Endothelial cell of umbilical vein (primary cell): ENCODE data around the gene ALDH1A2. TPM values are rescaled to one million over a fixed set of nuclear protein-coding genes. Genes with fewer than 3 reads are reported as not detected.

Experiments used
- BruUV-seq: library from RNA; stranded (reverse); fragments of 400-500 nt; replicated peaks from 2 replicates; lab custom pipeline; 2021; lab: Mats Ljungman, UMichigan
- CTCF ChIA-PET: fragments of 300-600, 350-600 bp; sonication (Branson Sonifier 250); formaldehyde crosslinking; loops from one replicate; lab custom pipeline; 2021; ENCODE audit warnings: antibody characterized with exemption, inconsistent platforms; lab: Charles Lee
- POLR2A ChIA-PET: fragments of 300-600, 350-600 bp; sonication (Branson Sonifier 250); formaldehyde crosslinking; loops from one replicate; lab custom pipeline; 2021; ENCODE audit warnings: antibody characterized with exemption, inconsistent platforms; lab: Charles Lee
- DNase-seq: peaks from one replicate; pipeline ENCODE4 v3.0.0-alpha.2; 2011; ENCODE audit warnings: low read depth, low spot score
- FAIRE-seq: peaks from 2 replicates; lab custom pipeline; 2011; peaks lifted over from hg19 to GRCh38; lab: Jason Lieb, UNC
- H2AFZ ChIP-seq: 2 replicates; pipeline ENCODE4 v1.6.0; 2012; ENCODE audit warnings: low read depth, low read length, control low read depth, inconsistent platforms
- H3K27ac ChIP-seq: 2 replicates; pipeline ENCODE4 v1.5.1; 2011; ENCODE audit warnings: low read depth, mild to moderate bottlenecking, control low read depth, low read length, moderate library complexity; ENCODE audit not compliant: insufficient read depth
- H3K27me3 ChIP-seq, 2 experiments: 2 replicates each; pipeline versions ENCODE4 v1.6.0 to v1.6.1; 2011; ENCODE audit warnings: low read length in 2 of 2, mixed read lengths in 1 of 2; ENCODE audit not compliant: control insufficient read depth in 2 of 2, insufficient read depth in 2 of 2
- H3K36me3 ChIP-seq, 2 experiments: 2 replicates in 1 of 2; 3 replicates in 1 of 2; pipeline ENCODE4 v1.5.1; 2011; ENCODE audit warnings: low read length in 2 of 2, mild to moderate bottlenecking in 1 of 2, moderate library complexity in 1 of 2; ENCODE audit not compliant: control insufficient read depth in 2 of 2, insufficient read depth in 2 of 2; ENCODE audit errors: extremely low read depth in 1 of 2
- H3K4me1 ChIP-seq: 3 replicates; pipeline ENCODE4 v1.5.1; 2011; ENCODE audit warnings: mild to moderate bottlenecking, low read length; ENCODE audit not compliant: control insufficient read depth, insufficient read depth; ENCODE audit errors: extremely low read depth
- H3K4me2 ChIP-seq: 2 replicates; pipeline ENCODE4 v1.6.1; 2011; ENCODE audit warnings: low read length, control low read depth, mixed read lengths; ENCODE audit not compliant: insufficient read depth
- H3K4me3 ChIP-seq, 3 experiments: fragments of 200-600 bp in 1 of 3; sonication (generic), shearing (Covaris generic) in 1 of 3; replicated peaks in 1 of 3; 2 replicates each; pipeline ENCODE4 v1.5.1; 2011 to 2016; ENCODE audit warnings: control low read depth in 3 of 3, low read length in 3 of 3, mild to moderate bottlenecking in 2 of 3, inconsistent platforms in 1 of 3, low read depth in 1 of 3, moderate library complexity in 1 of 3; ENCODE audit not compliant: insufficient read depth in 1 of 3
- H3K79me2 ChIP-seq: 2 replicates; pipeline ENCODE4 v1.6.0; 2012; ENCODE audit warnings: low read length, inconsistent platforms; ENCODE audit not compliant: control insufficient read depth, insufficient read depth
- H3K9ac ChIP-seq: replicated peaks from 2 replicates; pipeline ENCODE3; 2011; ENCODE audit warnings: low read length, control low read depth; ENCODE audit not compliant: insufficient read depth; ENCODE audit errors: extremely low read depth
- H3K9me1 ChIP-seq: replicated peaks from 3 replicates; pipeline ENCODE4 v1.6.0; 2011; ENCODE audit warnings: mild to moderate bottlenecking, low read length; ENCODE audit not compliant: control insufficient read depth, insufficient read depth; ENCODE audit errors: extremely low read depth
- H3K9me3 ChIP-seq: replicated peaks from 2 replicates; pipeline ENCODE4 v1.5.1; 2012; ENCODE audit warnings: low read length, inconsistent platforms; ENCODE audit not compliant: control insufficient read depth, insufficient read depth
- H4K20me1 ChIP-seq: replicated peaks from 2 replicates; pipeline ENCODE3; 2011; ENCODE audit warnings: mild to moderate bottlenecking, low read length; ENCODE audit not compliant: control insufficient read depth, insufficient read depth; ENCODE audit errors: extremely low read depth
- CTCF ChIP-seq, 2 donors: IDR thresholded peaks; 1 replicate in 1 of 2; 2 replicates in 1 of 2; pipeline ENCODE4 v1.5.1; 2011; ENCODE audit warnings: low read length in 2 of 2, mild to moderate bottlenecking in 2 of 2, moderate library complexity in 2 of 2, control low read depth in 1 of 2, inconsistent platforms in 1 of 2, low read depth in 1 of 2; ENCODE audit not compliant: insufficient read depth in 1 of 2; ENCODE audit errors: extremely low read depth in 1 of 2
- FOS ChIP-seq: IDR thresholded peaks from 2 replicates; pipeline ENCODE4 v1.6.1; 2011; ENCODE audit warnings: mild to moderate bottlenecking, low read length, moderate library complexity, borderline replicate concordance; ENCODE audit not compliant: insufficient read depth
- GATA2 ChIP-seq: IDR thresholded peaks from 2 replicates; pipeline ENCODE4 v1.7.0; 2011; ENCODE audit warnings: low read depth, mild to moderate bottlenecking, moderate library complexity, mixed read lengths, low read length; ENCODE audit not compliant: insufficient read length, insufficient read depth
- JUN ChIP-seq: IDR thresholded peaks from 2 replicates; pipeline ENCODE4 v1.6.1; 2011; ENCODE audit warnings: borderline replicate concordance, low read depth; ENCODE audit not compliant: insufficient read length, insufficient read depth
- MYC ChIP-seq: IDR thresholded peaks from one replicate; pipeline ENCODE4 v1.6.1; 2011; ENCODE audit warnings: mild to moderate bottlenecking, low read depth, low read length
- POLR2A ChIP-seq: IDR thresholded peaks from 2 replicates; pipeline ENCODE4 v1.6.1; 2012; ENCODE audit warnings: low read depth, mild to moderate bottlenecking, control low read depth, low read length
- POLR2AphosphoS5 ChIP-seq: IDR thresholded peaks from 2 replicates; pipeline ENCODE4 v1.6.1; 2012; ENCODE audit warnings: low read depth, mild to moderate bottlenecking, control low read depth, low read length, moderate library complexity; ENCODE audit not compliant: insufficient read depth
- dilution Hi-C: fragments of 300-500 bp; cut with MboI; formaldehyde crosslinking; loops from one replicate; pipeline ENCODE4 v1.15.0; 2019; ENCODE audit warnings: low sequenced_read_pairs; ENCODE audit not compliant: extremely low pct_ligation_motif_present
- intact Hi-C: fragments of 100-400 bp; cut with micrococcal nuclease; formaldehyde crosslinking; loops from one replicate; pipeline ENCODE4 v1.10.0; 2022
- polyA plus RNA-seq, 4 experiments: library from polyadenylated mRNA; depleted of rRNA in 3 of 4; stranded (reverse) in 3 of 4; unstranded in 1 of 4; fragments of >200 nt; gene quantifications; 2 replicates each; pipeline versions ENCODE4 v1.2.1 to v1.2.3, GENCODE V29; 2011 to 2012; ENCODE audit warnings: missing spikeins in 1 of 4
- total RNA-seq: library from RNA; stranded (reverse); gene quantifications from 2 replicates; pipeline ENCODE4 v1.2.3, GENCODE V29; 2021
- TF ChIP-seq, protein P1 (sequence below): IDR thresholded peaks from 2 replicates; pipeline ENCODE4 v1.6.1; 2011; ENCODE audit not compliant: insufficient read depth, insufficient read length

The ALDH1A2 gene
- total and polyA plus RNA-seq, 2 donors (not counting 3 experiments of a cell fraction or from before 2014, with no cell fraction given) = 16.3 to 34.9 TPM

DNA sequence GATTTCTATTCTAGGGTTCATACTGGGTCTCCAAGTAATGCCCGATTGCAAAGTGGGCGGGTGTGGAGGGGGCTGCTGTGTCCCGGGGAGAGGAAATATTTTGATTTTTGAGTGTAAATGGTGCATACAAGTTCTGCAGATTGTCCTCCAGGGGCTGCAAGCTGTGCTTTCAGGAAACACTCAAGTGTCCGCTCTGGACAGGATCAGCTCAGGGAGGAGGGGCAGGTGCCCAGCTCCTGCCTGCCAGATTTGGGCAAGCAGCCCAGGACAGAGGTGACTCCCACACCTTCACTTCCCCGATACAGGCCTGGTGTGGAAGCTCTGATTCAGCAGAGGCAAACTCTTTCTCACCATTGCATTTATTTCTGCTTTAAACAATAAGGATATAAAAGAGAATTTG is 142.7 kb downstream of the ALDH1A2 start:
- POLR2A ChIA-PET = no interaction called here
- Histone ChIP-seq H3K79me2 (no peaks in the 10 kb centered on the region), H3K27ac (peak overlapping the region; percentile 63), H3K9ac (peak overlapping the region; percentile 49), H3K9me1 (no peaks in the 10 kb centered on the region), H3K4me1 (peaks cover 39% of the 10 kb centered on the region), H3K4me3 (peak overlapping the region in 1 of 3 experiments; percentile 39), H4K20me1 (no peaks in the 10 kb centered on the region), H3K9me3 (no peaks in the 10 kb centered on the region), H3K27me3 (no peaks in the 10 kb centered on the region), H3K36me3 (no peaks in the 10 kb centered on the region), H3K4me2 (peak overlapping the region; percentile 71), H2AFZ (no peak overlapping the region)
- CTCF ChIA-PET = interaction anchor here (0.9 to 3.0 kb wide), 19 partner anchors 9 to 172 kb away, joined by 3 to 19 read pairs (median 5); partner anchors contain the start of gene ALDH1A2
- dilution Hi-C loops = no loop called here
- BruUV-seq = no TSS peak
- peak; percentile 78 for DNase-seq
- TF ChIP-seq POLR2AphosphoS5 = no peak
- TF ChIP-seq POLR2A = no peak
- TF ChIP-seq CTCF (IDR thresholded peaks at IDR 0.05; ENCODE audit: extremely low read depth in 1 of 2, insufficient read depth in 1 of 2, low read depth in 1 of 2, low read length in 2 of 2) = peak in 1 of 2 donors; percentile 23
- TF ChIP-seq GATA2 = no peak
- TF ChIP-seq FOS = no peak
- no peak for TF ChIP-seq MYC
- TF ChIP-seq JUN = no peak
- TF ChIP-seq, protein P1, sequence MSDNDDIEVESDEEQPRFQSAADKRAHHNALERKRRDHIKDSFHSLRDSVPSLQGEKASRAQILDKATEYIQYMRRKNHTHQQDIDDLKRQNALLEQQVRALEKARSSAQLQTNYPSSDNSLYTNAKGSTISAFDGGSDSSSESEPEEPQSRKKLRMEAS = no peak
- intact Hi-C loops = loop anchor here (1.0 to 5.0 kb wide), 4 partner anchors 14 to 258 kb away; partner anchors contain the start of gene ALDH1A2
- no peak for FAIRE-seq
